H1 (cell line): ENCODE results near the gene DECR2. TPM values are rescaled to one million over a fixed set of nuclear protein-coding genes. Genes with fewer than 3 reads are reported as not detected.

ENCODE experiments used
- CTCF ChIA-PET: fragments of 300-600 bp; sonication (Branson Sonifier 250); formaldehyde crosslinking; loops from one replicate; lab custom pipeline; 2021; ENCODE audit not compliant: partially characterized antibody; lab: Charles Lee
- POLR2A ChIA-PET: fragments of 300-600 bp; sonication (Branson Sonifier 250); formaldehyde crosslinking; loops from one replicate; lab custom pipeline; 2021; ENCODE audit warnings: inconsistent platforms; ENCODE audit not compliant: partially characterized antibody; lab: Charles Lee
- DNase-seq, 2 experiments: peaks; one replicate each; pipeline versions ENCODE4 v3.0.0 to v3.0.0-alpha.2; 2010 to 2022; ENCODE audit warnings: low spot score in 2 of 2, low read depth in 1 of 2, mixed read lengths in 1 of 2
- FAIRE-seq: peaks from 2 replicates; lab custom pipeline; 2011; peaks lifted over from hg19 to GRCh38; lab: Jason Lieb, UNC
- H2AFZ ChIP-seq: 2 replicates; pipeline ENCODE4 v1.8.1; 2012; ENCODE audit warnings: low read length, inconsistent platforms
- H2AK5ac ChIP-seq: 2 replicates; pipeline ENCODE4 v1.6.1; 2013; ENCODE audit warnings: low read depth, low read length
- H2BK120ac ChIP-seq: replicated peaks from 2 replicates; pipeline ENCODE3; 2013; ENCODE audit warnings: low read depth, low read length, inconsistent platforms
- H2BK12ac ChIP-seq: 2 replicates; pipeline ENCODE4 v1.6.1; 2013; ENCODE audit warnings: low read depth, low read length
- H2BK15ac ChIP-seq: 2 replicates; pipeline ENCODE4 v1.6.1; 2013; ENCODE audit warnings: low read length
- H2BK20ac ChIP-seq: 2 replicates; pipeline ENCODE4 v1.6.1; 2013; ENCODE audit warnings: low read length
- H2BK5ac ChIP-seq: 2 replicates; pipeline ENCODE4 v1.6.1; 2013; ENCODE audit warnings: low read depth, low read length
- H3K14ac ChIP-seq: 2 replicates; pipeline ENCODE4 v1.6.1; 2013; ENCODE audit warnings: inconsistent platforms; ENCODE audit not compliant: insufficient read length
- H3K18ac ChIP-seq: 2 replicates; pipeline ENCODE4 v1.6.1; 2013; ENCODE audit warnings: low read length; ENCODE audit errors: extremely low read depth
- H3K23ac ChIP-seq: 2 replicates; pipeline ENCODE4 v1.6.1; 2013; ENCODE audit warnings: inconsistent platforms; ENCODE audit not compliant: insufficient read length
- H3K23me2 ChIP-seq: 2 replicates; pipeline ENCODE4 v1.6.1; 2013; ENCODE audit warnings: low read depth, low read length
- H3K27ac ChIP-seq: 2 replicates; pipeline ENCODE4 v1.6.1; 2011; ENCODE audit warnings: low read depth, low read length, inconsistent platforms
- H3K27me3 ChIP-seq, 4 experiments: replicated peaks in 1 of 4; 1 replicate in 1 of 4; 2 replicates in 3 of 4; pipeline versions ENCODE4 v1.6.1 to v1.8.1; 2011 to 2013; ENCODE audit warnings: low read length in 3 of 4, mild to moderate bottlenecking in 3 of 4, inconsistent platforms in 2 of 4, mixed read lengths in 2 of 4, moderate library complexity in 1 of 4; ENCODE audit not compliant: control insufficient read depth in 3 of 4, insufficient read depth in 3 of 4; ENCODE audit errors: extremely low read depth in 1 of 4
- H3K36me3 ChIP-seq, 4 experiments: 2 replicates each; pipeline versions ENCODE4 v1.6.1 to v1.8.1; 2011 to 2013; ENCODE audit warnings: mild to moderate bottlenecking in 4 of 4, low read length in 3 of 4, moderate library complexity in 2 of 4, control low read depth in 1 of 4, inconsistent platforms in 1 of 4; ENCODE audit not compliant: insufficient read depth in 4 of 4, control insufficient read depth in 2 of 4
- H3K4ac ChIP-seq: replicated peaks from 2 replicates; pipeline ENCODE3; 2013; ENCODE audit warnings: low read length, low read depth, mixed read lengths, inconsistent platforms; ENCODE audit not compliant: insufficient read length
- H3K4me1 ChIP-seq, 4 experiments: replicated peaks in 1 of 4; 1 replicate in 1 of 4; 2 replicates in 3 of 4; pipeline versions ENCODE4 v1.6.1 to v1.8.1; 2011 to 2013; ENCODE audit warnings: low read length in 3 of 4, inconsistent platforms in 2 of 4, mixed read lengths in 1 of 4; ENCODE audit not compliant: insufficient read depth in 4 of 4, control insufficient read depth in 3 of 4
- H3K4me2 ChIP-seq, 2 experiments: 2 replicates each; pipeline versions ENCODE4 v1.6.1 to v1.8.1; 2011 to 2013; ENCODE audit warnings: low read depth in 2 of 2, low read length in 2 of 2, control low read depth in 1 of 2, inconsistent platforms in 1 of 2, mild to moderate bottlenecking in 1 of 2; ENCODE audit not compliant: insufficient read depth in 1 of 2
- H3K4me3 ChIP-seq, 4 experiments: fragments of 200-600, 300-600 bp in 1 of 4; sonication (generic), shearing (Covaris generic), sonication (Bioruptor Twin) in 1 of 4; 2 replicates each; pipeline versions ENCODE4 v1.5.1 to v1.8.1; 2011 to 2016; ENCODE audit warnings: low read length in 4 of 4, low read depth in 3 of 4, control low read depth in 2 of 4, inconsistent platforms in 2 of 4, mild to moderate bottlenecking in 2 of 4, mixed read lengths in 1 of 4, moderate library complexity in 1 of 4; ENCODE audit not compliant: insufficient read depth in 2 of 4; ENCODE audit errors: extremely low read depth in 1 of 4
- H3K56ac ChIP-seq: replicated peaks from 2 replicates; pipeline ENCODE3; 2013; ENCODE audit warnings: low read depth, mild to moderate bottlenecking, mixed read lengths, low read length, inconsistent platforms; ENCODE audit not compliant: insufficient read length
- H3K79me1 ChIP-seq: 2 replicates; pipeline ENCODE4 v1.6.1; 2013; ENCODE audit warnings: low read depth, low read length, control low read depth
- H3K79me2 ChIP-seq, 2 experiments: 2 replicates each; pipeline versions ENCODE4 v1.6.1 to v1.8.1; 2012 to 2013; ENCODE audit warnings: low read length in 2 of 2, mild to moderate bottlenecking in 2 of 2, inconsistent platforms in 1 of 2; ENCODE audit not compliant: insufficient read depth in 2 of 2, control insufficient read depth in 1 of 2
- H3K9ac ChIP-seq, 4 experiments: replicated peaks in 1 of 4; 1 replicate in 1 of 4; 2 replicates in 3 of 4; pipeline versions ENCODE4 v1.6.1 to v1.8.1; 2011 to 2013; ENCODE audit warnings: low read depth in 3 of 4, low read length in 3 of 4, control low read depth in 2 of 4, mild to moderate bottlenecking in 2 of 4, moderate library complexity in 2 of 4, inconsistent platforms in 1 of 4; ENCODE audit errors: extremely low read depth in 1 of 4
- H3K9me3 ChIP-seq, 2 experiments: 2 replicates each; pipeline versions ENCODE4 v1.6.1 to v1.8.1; 2012 to 2013; ENCODE audit warnings: mild to moderate bottlenecking in 2 of 2, moderate library complexity in 2 of 2, control low read depth in 1 of 2, inconsistent platforms in 1 of 2, low read depth in 1 of 2, low read length in 1 of 2, mixed read lengths in 1 of 2; ENCODE audit not compliant: insufficient read depth in 2 of 2
- H4K20me1 ChIP-seq, 2 experiments: replicated peaks in 1 of 2; 2 replicates each; pipeline versions ENCODE3 to v1.8.1; 2011 to 2013; ENCODE audit warnings: inconsistent platforms in 2 of 2, low read length in 2 of 2, mild to moderate bottlenecking in 1 of 2; ENCODE audit not compliant: insufficient read depth in 2 of 2, control insufficient read depth in 1 of 2
- H4K5ac ChIP-seq: 2 replicates; pipeline ENCODE4 v1.6.1; 2013; ENCODE audit warnings: low read length, low read depth, mixed read lengths, inconsistent platforms; ENCODE audit not compliant: insufficient read length
- H4K8ac ChIP-seq: 2 replicates; pipeline ENCODE4 v1.8.0; 2013; ENCODE audit warnings: mild to moderate bottlenecking, moderate library complexity, low read length, inconsistent platforms; ENCODE audit not compliant: insufficient read depth; ENCODE audit errors: extremely low read depth
- H4K91ac ChIP-seq: replicated peaks from 2 replicates; pipeline ENCODE3; 2013; ENCODE audit warnings: low read length, mixed read lengths, inconsistent platforms; ENCODE audit not compliant: insufficient read length
- ASH2L ChIP-seq: fragments of 200-600, 300-600 bp; sonication (generic); IDR thresholded peaks from one replicate; pipeline ENCODE4 v1.7.1; 2017; ENCODE audit warnings: low read length
- GTF2F1 ChIP-seq: IDR thresholded peaks from 2 replicates; pipeline ENCODE4 v1.6.1; 2012; ENCODE audit warnings: low read depth, low read length, improper control_type of control experiment, borderline replicate concordance
- KDM1A ChIP-seq: fragments of 200-600, 300-600 bp; sonication (generic); IDR thresholded peaks from 2 replicates; pipeline ENCODE4 v1.7.1; 2016; ENCODE audit warnings: mild to moderate bottlenecking, low read length, borderline replicate concordance
- PHF8 ChIP-seq: fragments of 200-600 bp; sonication (generic); conservative IDR thresholded peaks from 2 replicates; pipeline ENCODE4 v1.7.1; 2012; ENCODE audit warnings: low read depth, mild to moderate bottlenecking, inconsistent platforms, low read length, moderate library complexity
- POLR2A ChIP-seq, 2 experiments: IDR thresholded peaks; 1 replicate in 1 of 2; 2 replicates in 1 of 2; pipeline ENCODE4 v1.6.1; 2011; ENCODE audit warnings: low read depth in 2 of 2, low read length in 2 of 2, mild to moderate bottlenecking in 2 of 2; ENCODE audit errors: control extremely low read depth in 1 of 2
- POU5F1 ChIP-seq: IDR thresholded peaks from 2 replicates; pipeline ENCODE4 v1.6.1; 2011; ENCODE audit warnings: low read depth, mild to moderate bottlenecking, low read length, moderate library complexity
- RXRA ChIP-seq: IDR thresholded peaks from 2 replicates; pipeline ENCODE4 v1.6.1; 2011; ENCODE audit warnings: low read depth, mild to moderate bottlenecking, low read length, moderate library complexity; ENCODE audit not compliant: insufficient read depth
- YY1 ChIP-seq: IDR thresholded peaks from 2 replicates; pipeline ENCODE4 v1.6.1; 2011; ENCODE audit warnings: low read depth, mild to moderate bottlenecking, low read length
- ZNF274 ChIP-seq: IDR thresholded peaks from 2 replicates; pipeline ENCODE4 v1.7.0; 2012; ENCODE audit warnings: low read length, borderline replicate concordance; ENCODE audit errors: extremely low read depth
- WGBS, 2 experiments: shearing (Covaris generic) in 1 of 2; methylation state at CpG; one replicate each; pipeline versions ENCODE4 v1.1.6 to v1.1.7; 2013 to 2015; ENCODE audit warnings: low lambda C conversion rate in 2 of 2, mixed read lengths in 2 of 2, inconsistent platforms in 1 of 2, low coverage in 1 of 2, missing lambda C conversion rate in 1 of 2; ENCODE audit not compliant: insufficient replicate concordance in 2 of 2, insufficient coverage in 1 of 2, insufficient read length in 1 of 2; ENCODE audit errors: extremely low coverage in 1 of 2, missing lambda C conversion rate in 1 of 2; 5-methylcytosine and 5-hydroxymethylcytosine counted together
- polyA plus RNA-seq, 7 experiments: library from polyadenylated mRNA; depleted of rRNA in 3 of 7; stranded (reverse) in 5 of 7; unstranded in 2 of 7; fragments of >200 nt in 5 of 7; fragments of 200-250 nt in 2 of 7; gene quantifications; 1 replicate in 5 of 7; 2 replicates in 1 of 7; 4 replicates in 1 of 7; pipeline versions ENCODE4 v1.2.1 to v1.2.3, GENCODE V29; 2011 to 2013; ENCODE audit warnings: missing spikeins in 2 of 7, mixed read lengths in 2 of 7
- total RNA-seq: library from RNA; stranded (reverse); fragmentation: NEBNext Ultra II Directional; extraction: Animal tissue kit (Norgen Biotek cat#: 25700); gene quantifications from 2 replicates; pipeline ENCODE4 v1.2.1, GENCODE V29; 2021

DECR2 gene
- total and polyA plus RNA-seq, 2 of the 8 experiments (the other 6 are each of a cell fraction or from before 2014, with no cell fraction given), result 28.2 to 39.9 TPM

- H3K79me2 ChIP-seq, result peaks cover 0 to 36% of the 10 kb centered on the region in 2 experiments; a peak in 2 of 4 replicates
- no peak overlapping the region for H3K27ac ChIP-seq
- H3K56ac ChIP-seq, result no peak overlapping the region
- peaks cover 4% of the 10 kb centered on the region for H3K79me1 ChIP-seq
- peaks cover 4 to 18% of the 10 kb centered on the region in 2 experiments for H4K20me1 ChIP-seq
- no peaks in the 10 kb centered on the region for H3K9me3 ChIP-seq
- H3K4me3 ChIP-seq, result peak overlapping the region; percentile 66 to 97 (median 68)
- H2BK12ac ChIP-seq, result no peak overlapping the region
- no peak overlapping the region for H2BK20ac ChIP-seq
- no peak overlapping the region for H3K4ac ChIP-seq
- no peak overlapping the region for H2AK5ac ChIP-seq
- H3K9ac ChIP-seq, result peak overlapping the region in 3 of 4 experiments; percentile 62 to 75 (median 71); a peak in 5 of 7 replicates
- H2BK15ac ChIP-seq, result no peak overlapping the region
- H3K4me2 ChIP-seq, result peak overlapping the region; percentile 80 to 99
- peaks cover 0 to 15% (median 7%) of the 10 kb centered on the region in 4 experiments; a peak in 4 of 7 replicates for H3K4me1 ChIP-seq
- FAIRE-seq, result no peak
- ChIA-PET POLR2A (interaction anchor here (0.9 to 2.3 kb wide), 11 partner anchors 10 to 132 kb away, joined by 3 to 6 read pairs (median 4); partner anchors contain the start of gene DECR2), CTCF (interaction anchor here (1.1 to 2.9 kb wide), 4 partner anchors 12 to 184 kb away, joined by 3 to 9 read pairs (median 4); no protein-coding TSS in a partner anchor)
- H4K8ac ChIP-seq, result peak overlapping the region; percentile 83
- peaks cover 13% of the 10 kb centered on the region; the same call in 1 of the 2 replicates for H3K23me2 ChIP-seq
- H3K27me3 ChIP-seq, result peaks cover 11 to 33% (median 24%) of the 10 kb centered on the region in 4 experiments
- H3K18ac ChIP-seq, result no peak overlapping the region
- peak in 1 of 2 experiments; percentile 63 for DNase-seq
- H3K14ac ChIP-seq, result no peak overlapping the region
- H4K91ac ChIP-seq, result no peak overlapping the region
- no peak overlapping the region for H4K5ac ChIP-seq
- WGBS, 2 experiments, result 3% methylated on average over 48 of the region's 97 CpGs; no CpG with 5 or more reads in 1 of the 2 experiments
- no peak overlapping the region for H2BK5ac ChIP-seq
- H2AFZ ChIP-seq, result no peak overlapping the region; the same call in 1 of the 2 replicates
- H3K23ac ChIP-seq, result no peak overlapping the region
- no peak overlapping the region for H2BK120ac ChIP-seq
- no peaks in the 10 kb centered on the region for H3K36me3 ChIP-seq
- TF ChIP-seq RXRA, result no peak
- no peak for TF ChIP-seq YY1
- TF ChIP-seq ZNF274, result no peak
- no peak for TF ChIP-seq PHF8
- TF ChIP-seq POU5F1, result no peak
- no peak for TF ChIP-seq ASH2L
- 0 out of 2 replicates have a peak, but pooled peaks have one; percentile 31 for TF ChIP-seq KDM1A
- no peak for TF ChIP-seq GTF2F1
- TF ChIP-seq POLR2A (IDR thresholded peaks at IDR 0.05; ENCODE audit: control extremely low read depth in 1 of 2, low read depth in 2 of 2, low read length in 2 of 2), result no peak
These were observed 24.6 kb downstream of the DECR2 start for GRCh38 chr16:426115-426905.
